K562 (cell line): Measurements from ENCODE around the gene PPM1E. TPM values are rescaled to one million over a fixed set of nuclear protein-coding genes. Genes with fewer than 3 reads are reported as not detected.

ENCODE experiments used
- ATAC-seq: fragments of 200-7000 bp; cut with Tn5 transposase; 3 replicates; pipeline ENCODE4 v1.9.1; 2020; ENCODE audit warnings: moderate library complexity
- BruUV-seq: library from RNA; stranded (reverse); fragments of 400-500 nt; replicated peaks from 2 replicates; lab custom pipeline; 2021; lab: Mats Ljungman, UMichigan
- CTCF ChIA-PET: fragments of 300-600 bp; formaldehyde crosslinking; extraction: SDS; loops from one replicate; lab custom pipeline; 2021; ENCODE audit warnings: low intra/inter-chr PET ratio; lab: Yijun Ruan, JAX
- POLR2A ChIA-PET: fragments of 300-600, 350-650 bp; sonication (Branson Sonifier 250); formaldehyde crosslinking; extraction: SDS; loops from one replicate; lab custom pipeline; 2021; ENCODE audit warnings: antibody characterized with exemption, inconsistent platforms; lab: Yijun Ruan, JAX
- DNase-seq, 4 experiments: peaks; one replicate each; pipeline versions ENCODE4 v3.0.0 to v3.0.0-alpha.2; 2011 to 2018; ENCODE audit warnings: low spot score in 3 of 4, mixed read lengths in 3 of 4; ENCODE audit errors: extremely low read depth in 1 of 4
- FAIRE-seq: peaks from 2 replicates; lab custom pipeline; 2011; peaks lifted over from hg19 to GRCh38; lab: Jason Lieb, UNC
- H2AFZ ChIP-seq: 2 replicates; pipeline ENCODE4 v1.6.0; 2011; ENCODE audit warnings: low read depth, low read length, control low read depth, inconsistent platforms
- H3K27ac ChIP-seq: fragments of 200-600 bp; 3 replicates; pipeline ENCODE4 v1.8.0; 2011; ENCODE audit warnings: low read depth, mild to moderate bottlenecking, control low read depth, inconsistent platforms, low read length, moderate library complexity, mixed read lengths; ENCODE audit errors: extremely low read depth
- H3K27me3 ChIP-seq, 2 experiments: fragments of 300-600 bp in 1 of 2; 2 replicates in 1 of 2; 3 replicates in 1 of 2; pipeline versions ENCODE4 v1.6.0 to v1.8.0; 2011; ENCODE audit warnings: inconsistent platforms in 2 of 2, low read length in 2 of 2, mild to moderate bottlenecking in 1 of 2, mixed read lengths in 1 of 2, moderate library complexity in 1 of 2; ENCODE audit not compliant: control insufficient read depth in 2 of 2, insufficient read depth in 2 of 2
- H3K36me3 ChIP-seq: fragments of 300-600 bp; 3 replicates; pipeline ENCODE4 v1.8.0; 2011; ENCODE audit warnings: mild to moderate bottlenecking, low read length, inconsistent platforms; ENCODE audit not compliant: control insufficient read depth, insufficient read depth
- H3K4me1 ChIP-seq, 2 experiments: fragments of 200-600 bp in 1 of 2; replicated peaks in 1 of 2; 2 replicates in 1 of 2; 3 replicates in 1 of 2; pipeline versions ENCODE4 v1.5.1 to v1.8.0; 2011; ENCODE audit warnings: inconsistent platforms in 2 of 2, low read length in 2 of 2, mild to moderate bottlenecking in 1 of 2, mixed read lengths in 1 of 2, moderate library complexity in 1 of 2; ENCODE audit not compliant: control insufficient read depth in 2 of 2, insufficient read depth in 2 of 2
- H3K4me2 ChIP-seq: 2 replicates; pipeline ENCODE4 v1.6.1; 2011; ENCODE audit warnings: low read length, control low read depth, inconsistent platforms, mixed read lengths; ENCODE audit not compliant: insufficient read depth
- H3K4me3 ChIP-seq: fragments of 200-600 bp; sonication (generic), shearing (Covaris generic); 2 replicates; pipeline ENCODE4 v1.5.1; 2016; ENCODE audit warnings: control low read depth, inconsistent platforms
- H3K79me2 ChIP-seq: fragments of 200-600 bp; 3 replicates; pipeline ENCODE4 v1.8.0; 2011; ENCODE audit warnings: low read length, inconsistent platforms; ENCODE audit not compliant: control insufficient read depth, insufficient read depth
- H3K9ac ChIP-seq, 2 experiments: 2 replicates each; pipeline versions ENCODE4 v1.6.0 to v1.6.1; 2011; ENCODE audit warnings: low read depth in 2 of 2, low read length in 2 of 2, control low read depth in 1 of 2, inconsistent platforms in 1 of 2, mild to moderate bottlenecking in 1 of 2, mixed read lengths in 1 of 2; ENCODE audit not compliant: insufficient read depth in 1 of 2
- H3K9me1 ChIP-seq: one replicate; pipeline ENCODE4 v1.6.0; 2011; ENCODE audit warnings: inconsistent platforms, mild to moderate bottlenecking, low read length, moderate library complexity; ENCODE audit not compliant: control insufficient read depth, insufficient read depth
- H3K9me3 ChIP-seq: replicated peaks from 2 replicates; pipeline ENCODE4 v1.5.1; 2011; ENCODE audit warnings: low read depth, low read length, inconsistent platforms; ENCODE audit not compliant: control insufficient read depth, insufficient read depth
- H4K20me1 ChIP-seq: replicated peaks from 2 replicates; pipeline ENCODE4 v1.6.1; 2011; ENCODE audit warnings: low read length, inconsistent platforms, mixed read lengths; ENCODE audit not compliant: control insufficient read depth, insufficient read depth
- NFE2L1 ChIP-seq: fragments of 450-650 bp; IDR thresholded peaks from 2 replicates; pipeline ENCODE4 v1.6.1; 2016; ENCODE audit warnings: missing genetic modification characterization, low read depth, mild to moderate bottlenecking, missing compliant biosample characterization, moderate library complexity, borderline replicate concordance
- NRF1 ChIP-seq, 2 experiments: fragments of 450-650 bp; IDR thresholded peaks in 1 of 2; conservative IDR thresholded peaks in 1 of 2; 2 replicates each; pipeline ENCODE4 v1.6.1; 2014; ENCODE audit warnings: mild to moderate bottlenecking in 2 of 2
- PTRF ChIP-seq: fragments of 450-650 bp; IDR thresholded peaks from 2 replicates; pipeline ENCODE4 v1.6.1; 2016; ENCODE audit warnings: mild to moderate bottlenecking, missing genetic modification characterization, missing compliant biosample characterization
- ZNF133 ChIP-seq: fragments of 250-450 bp; sonication (Bioruptor Pico); IDR thresholded peaks from 2 replicates; pipeline ENCODE4 v1.4.0; 2020; ENCODE audit warnings: mild to moderate bottlenecking
- WGBS: fragments of 100-300 bp; shearing (Covaris generic); methylation state at CpG from one replicate; pipeline ENCODE4 v1.1.6; 2016; ENCODE audit warnings: low coverage, mixed read lengths; ENCODE audit not compliant: insufficient coverage; ENCODE audit errors: missing lambda C conversion rate; 5-methylcytosine and 5-hydroxymethylcytosine counted together
- in situ Hi-C: fragments of 300-500 bp; cut with MboI; formaldehyde crosslinking; loops from 4 replicates; pipeline ENCODE4 v1.15.0; 2018; ENCODE audit warnings: inconsistent platforms, mixed read lengths
- intact Hi-C: fragments of 100-400 bp; cut with micrococcal nuclease; formaldehyde crosslinking; loops from 2 replicates; pipeline ENCODE4 v1.14.2; 2022
- polyA plus RNA-seq, 8 experiments: library from polyadenylated mRNA; depleted of rRNA in 4 of 8; stranded (reverse) in 5 of 8; unstranded in 3 of 8; fragments of >200 nt; fragmentation: Nextera tagmentation in 2 of 8; fragmentation: Illumina TruSeq in 1 of 8; extraction: Ambion mirVana in 2 of 8; extraction: Trizol in 1 of 8; gene quantifications; 2 replicates each; pipeline versions ENCODE4 v1.2.1 to v1.2.3, GENCODE V29; 2011 to 2014; ENCODE audit warnings: inconsistent platforms in 1 of 8, missing spikeins in 1 of 8
- total RNA-seq, 7 experiments: library from RNA; depleted of rRNA in 6 of 7; stranded (reverse); fragments of >200 nt in 6 of 7; fragmentation: Illumina TruSeq in 2 of 7; extraction: Trizol in 2 of 7; gene quantifications; 2 replicates each; pipeline versions ENCODE4 v1.2.1 to v1.2.3, GENCODE V29; 2011 to 2021; ENCODE audit warnings: low replicate concordance in 1 of 7
- TF ChIP-seq, protein P1 (sequence below), 3 experiments: fragments of 200-800 bp in 1 of 3; fragments of 250-450 bp in 1 of 3; fragments of 450-650 bp in 1 of 3; sonication (Bioruptor Pico) in 1 of 3; sonication (Bioruptor generic) in 1 of 3; formaldehyde crosslinking in 1 of 3; IDR thresholded peaks; 2 replicates each; pipeline versions ENCODE4 v1.6.1 to v1.8.0; 2016 to 2022; ENCODE audit warnings: mild to moderate bottlenecking in 2 of 3, missing genetic modification characterization in 2 of 3, missing compliant biosample characterization in 1 of 3, moderate library complexity in 1 of 3

PPM1E gene
- total and polyA plus RNA-seq, 9 of the 15 experiments (the other 6 are each of a cell fraction or from before 2014, with no cell fraction given), result 1.0 to 5.7 (median 4.7) TPM

DNA sequence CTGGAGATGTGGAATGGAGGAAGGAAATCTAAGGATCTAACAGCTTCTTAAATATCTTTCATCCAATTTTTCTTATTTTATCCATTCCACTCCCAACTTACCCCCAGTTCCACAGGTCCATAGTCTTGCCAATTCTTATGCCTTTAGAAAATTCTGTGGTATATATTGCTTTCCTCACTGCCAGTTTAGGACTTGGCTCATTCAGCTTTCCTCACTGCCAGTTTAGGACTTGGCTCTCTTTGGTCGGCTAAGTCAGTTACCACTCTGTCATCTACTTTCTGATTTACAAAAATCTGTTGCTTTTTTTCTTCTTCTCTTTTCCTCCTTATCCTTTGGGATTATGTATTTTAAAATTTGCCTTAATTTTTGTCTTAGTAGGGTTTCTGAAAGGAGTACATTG lies 128.5 kb downstream of the PPM1E start:
- 25% methylated on average over 1 of the region's 1 CpG for WGBS
- POLR2A ChIA-PET, result interaction anchor here (0.7 kb wide), 1 partner anchor 28 kb away, joined by 3 read pairs; no protein-coding TSS in a partner anchor
- Histone ChIP-seq H3K9me3 (no peaks in the 10 kb centered on the region), H4K20me1 (no peaks in the 10 kb centered on the region), H3K9me1 (no peaks in the 10 kb centered on the region), H3K9ac (no peak overlapping the region), H2AFZ (no peak overlapping the region), H3K4me3 (no peak overlapping the region), H3K27me3 (no peaks in the 10 kb centered on the region), H3K36me3 (no peaks in the 10 kb centered on the region), H3K79me2 (no peaks in the 10 kb centered on the region), H3K4me1 (no peaks in the 10 kb centered on the region), H3K4me2 (no peak overlapping the region), H3K27ac (no peak overlapping the region)
- FAIRE-seq (no peak), DNase-seq (no peak), ATAC-seq (no peak)
- in situ Hi-C loops, result no loop called here
- no TSS peak for BruUV-seq
- CTCF ChIA-PET, result no interaction called here
- intact Hi-C loops, result no loop called here
- TF ChIP-seq NFE2L1 (tag) (no peak), PTRF (no peak), ZNF133 (CRISPR knock-in tag) (no peak), NRF1 (conservative IDR thresholded peaks at IDR 0.05 in 1 of 2, IDR thresholded peaks at IDR 0.05 in 1 of 2) (no peak)
- TF ChIP-seq, protein P1, sequence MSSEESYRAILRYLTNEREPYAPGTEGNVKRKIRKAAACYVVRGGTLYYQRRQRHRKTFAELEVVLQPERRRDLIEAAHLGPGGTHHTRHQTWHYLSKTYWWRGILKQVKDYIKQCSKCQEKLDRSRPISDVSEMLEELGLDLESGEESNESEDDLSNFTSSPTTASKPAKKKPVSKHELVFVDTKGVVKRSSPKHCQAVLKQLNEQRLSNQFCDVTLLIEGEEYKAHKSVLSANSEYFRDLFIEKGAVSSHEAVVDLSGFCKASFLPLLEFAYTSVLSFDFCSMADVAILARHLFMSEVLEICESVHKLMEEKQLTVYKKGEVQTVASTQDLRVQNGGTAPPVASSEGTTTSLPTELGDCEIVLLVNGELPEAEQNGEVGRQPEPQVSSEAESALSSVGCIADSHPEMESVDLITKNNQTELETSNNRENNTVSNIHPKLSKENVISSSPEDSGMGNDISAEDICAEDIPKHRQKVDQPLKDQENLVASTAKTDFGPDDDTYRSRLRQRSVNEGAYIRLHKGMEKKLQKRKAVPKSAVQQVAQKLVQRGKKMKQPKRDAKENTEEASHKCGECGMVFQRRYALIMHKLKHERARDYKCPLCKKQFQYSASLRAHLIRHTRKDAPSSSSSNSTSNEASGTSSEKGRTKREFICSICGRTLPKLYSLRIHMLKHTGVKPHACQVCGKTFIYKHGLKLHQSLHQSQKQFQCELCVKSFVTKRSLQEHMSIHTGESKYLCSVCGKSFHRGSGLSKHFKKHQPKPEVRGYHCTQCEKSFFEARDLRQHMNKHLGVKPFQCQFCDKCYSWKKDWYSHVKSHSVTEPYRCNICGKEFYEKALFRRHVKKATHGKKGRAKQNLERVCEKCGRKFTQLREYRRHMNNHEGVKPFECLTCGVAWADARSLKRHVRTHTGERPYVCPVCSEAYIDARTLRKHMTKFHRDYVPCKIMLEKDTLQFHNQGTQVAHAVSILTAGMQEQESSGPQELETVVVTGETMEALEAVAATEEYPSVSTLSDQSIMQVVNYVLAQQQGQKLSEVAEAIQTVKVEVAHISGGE (CRISPR knock-in tag; IDR thresholded peaks at IDR 0.05), result peak in 1 of 3 experiments; percentile 45; a peak in 1 of 6 replicates
